ENCODE results near the gene CFAP77.

Gene CFAP77

GRCh38 chr9:132406554-132407122 is 3.4 kb upstream of the CFAP77 start, which contains the start of gene TTF1:
TSS of gene TTF1 (minus strand) at chr9:132406840. CDS start at chr9:132402821, 4,019 bp downstream.
- TF ChIP-seq CTCF (IDR thresholded peaks at IDR 0.05; ENCODE audit: borderline replicate concordance, control extremely low read depth, extremely low read depth, insufficient read depth, missing control alignments), result no peak
- in situ Hi-C loops (cut with MboI; ENCODE audit: low sequenced_read_pairs, unreplicated experiment), result no loop called here
- peak; percentile 94 for DNase-seq (ENCODE audit: low spot score)

GRCh38 chr9:132407196-132407595 is 2.8 kb upstream of the CFAP77 start:
- DNase-seq (ENCODE audit: low spot score), result no peak
- TF ChIP-seq CTCF (IDR thresholded peaks at IDR 0.05; ENCODE audit: borderline replicate concordance, control extremely low read depth, extremely low read depth, insufficient read depth, missing control alignments), result no peak
- in situ Hi-C loops (cut with MboI; ENCODE audit: low sequenced_read_pairs, unreplicated experiment), result no loop called here

- no peak for DNase-seq (ENCODE audit: low spot score)
- in situ Hi-C loops (cut with MboI; ENCODE audit: low sequenced_read_pairs, unreplicated experiment), result no loop called here
- TF ChIP-seq CTCF (IDR thresholded peaks at IDR 0.05; ENCODE audit: borderline replicate concordance, control extremely low read depth, extremely low read depth, insufficient read depth, missing control alignments), result no peak
Observed at GRCh38 chr9:132408521-132408920, 1.5 kb upstream of the CFAP77 start.

GRCh38 chr9:132410642-132411041 is 631 bp downstream of the CFAP77 start:
- no peak for TF ChIP-seq CTCF (IDR thresholded peaks at IDR 0.05; ENCODE audit: borderline replicate concordance, control extremely low read depth, extremely low read depth, insufficient read depth, missing control alignments)
- in situ Hi-C loops (cut with MboI; ENCODE audit: low sequenced_read_pairs, unreplicated experiment), result loop anchor here (10.0 kb wide), 1 partner anchor 164 kb away; no protein-coding TSS in a partner anchor
- peak; percentile 26 for DNase-seq (ENCODE audit: low spot score)

GRCh38 chr9:132411091-132411508 is 1.1 kb downstream of the CFAP77 start:
- peak; percentile 78 for DNase-seq (ENCODE audit: low spot score)
- in situ Hi-C loops (cut with MboI; ENCODE audit: low sequenced_read_pairs, unreplicated experiment), result loop anchor here (10.0 kb wide), 1 partner anchor 164 kb away; no protein-coding TSS in a partner anchor
- TF ChIP-seq CTCF (IDR thresholded peaks at IDR 0.05; ENCODE audit: borderline replicate concordance, control extremely low read depth, extremely low read depth, insufficient read depth, missing control alignments), result peak; percentile 80

GRCh38 chr9:132412089-132412488 is 2.1 kb downstream of the CFAP77 start:
- TF ChIP-seq CTCF (IDR thresholded peaks at IDR 0.05; ENCODE audit: borderline replicate concordance, control extremely low read depth, extremely low read depth, insufficient read depth, missing control alignments), result peak; percentile 57
- in situ Hi-C loops (cut with MboI; ENCODE audit: low sequenced_read_pairs, unreplicated experiment), result loop anchor here (10.0 kb wide), 1 partner anchor 163 kb away; no protein-coding TSS in a partner anchor
- DNase-seq (ENCODE audit: low spot score), result peak; percentile 47
